Astrocyte (in vitro differentiated cells and primary cell): Measurements from ENCODE around the gene ITGA8.
A peak's percentile ranks its signal among the peaks of the same experiment; 100 is the strongest.

ENCODE experiments used
- EZH2 ChIP-seq: IDR thresholded peaks from 2 replicates; pipeline ENCODE4 v1.6.1; 2012; ENCODE audit warnings: mild to moderate bottlenecking, low read length, inconsistent platforms; ENCODE audit not compliant: insufficient read depth
- TF ChIP-seq, protein P1 (sequence below): IDR thresholded peaks from 2 replicates; pipeline ENCODE4 v1.5.1; 2011; ENCODE audit warnings: low read depth, mild to moderate bottlenecking, inconsistent platforms, low read length, moderate library complexity; ENCODE audit not compliant: insufficient read depth

DNA sequence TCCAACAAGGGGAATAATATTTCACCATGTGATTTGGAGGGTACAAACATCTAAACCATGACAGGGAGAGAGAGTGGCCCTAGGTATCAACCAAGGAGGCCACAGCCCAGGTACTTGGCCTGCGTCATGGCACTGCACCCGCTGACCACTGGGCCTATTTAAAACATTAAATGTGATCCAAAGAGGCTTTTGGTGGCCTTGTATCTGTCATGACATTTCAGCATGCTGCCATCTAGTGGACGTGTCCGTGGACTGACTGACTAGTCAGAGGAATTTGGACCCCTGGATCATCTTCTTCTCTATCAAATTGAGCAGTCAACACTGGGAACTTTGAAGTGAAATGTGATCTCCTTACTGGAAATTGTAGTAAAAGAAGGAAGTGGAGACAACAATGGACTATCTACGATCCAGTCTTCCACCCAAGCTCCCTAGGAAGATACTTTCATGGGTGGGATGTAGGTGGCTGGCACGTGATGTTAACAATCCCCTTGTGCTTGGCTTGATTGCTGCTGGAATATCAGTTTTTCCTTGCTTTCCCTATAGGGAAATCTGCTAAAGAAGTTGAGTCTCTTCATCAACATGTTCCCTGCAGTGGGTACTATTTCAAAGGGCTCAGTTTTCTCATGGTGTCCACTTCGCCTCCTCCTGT lies 24.6 kb upstream of the ITGA8 start:
- TF ChIP-seq, protein P1, sequence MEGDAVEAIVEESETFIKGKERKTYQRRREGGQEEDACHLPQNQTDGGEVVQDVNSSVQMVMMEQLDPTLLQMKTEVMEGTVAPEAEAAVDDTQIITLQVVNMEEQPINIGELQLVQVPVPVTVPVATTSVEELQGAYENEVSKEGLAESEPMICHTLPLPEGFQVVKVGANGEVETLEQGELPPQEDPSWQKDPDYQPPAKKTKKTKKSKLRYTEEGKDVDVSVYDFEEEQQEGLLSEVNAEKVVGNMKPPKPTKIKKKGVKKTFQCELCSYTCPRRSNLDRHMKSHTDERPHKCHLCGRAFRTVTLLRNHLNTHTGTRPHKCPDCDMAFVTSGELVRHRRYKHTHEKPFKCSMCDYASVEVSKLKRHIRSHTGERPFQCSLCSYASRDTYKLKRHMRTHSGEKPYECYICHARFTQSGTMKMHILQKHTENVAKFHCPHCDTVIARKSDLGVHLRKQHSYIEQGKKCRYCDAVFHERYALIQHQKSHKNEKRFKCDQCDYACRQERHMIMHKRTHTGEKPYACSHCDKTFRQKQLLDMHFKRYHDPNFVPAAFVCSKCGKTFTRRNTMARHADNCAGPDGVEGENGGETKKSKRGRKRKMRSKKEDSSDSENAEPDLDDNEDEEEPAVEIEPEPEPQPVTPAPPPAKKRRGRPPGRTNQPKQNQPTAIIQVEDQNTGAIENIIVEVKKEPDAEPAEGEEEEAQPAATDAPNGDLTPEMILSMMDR, result peak; percentile 54
- no peak for TF ChIP-seq EZH2
